ENCODE data around the gene ARHGEF7. TPM values are rescaled to one million over a fixed set of nuclear protein-coding genes. Genes with fewer than 3 reads are reported as not detected.
A peak's percentile ranks its signal among the peaks of the same experiment; 100 is the strongest.

ARHGEF7 gene
- total and polyA plus RNA-seq, 8 donors, result 11.6 to 126 (median 49.7) TPM

- intact Hi-C loops (cut with DNase I; ENCODE audit: low total_unique reads), result no loop called here
- Histone ChIP-seq H3K9me3 (peaks cover 0 to 15% (median 12%) of the 10 kb centered on the region in 4 donors), H3K27me3 (no peaks in the 10 kb centered on the region), H3K4me1 (no peaks in the 10 kb centered on the region), H3K27ac (no peak overlapping the region), H3K36me3 (peaks cover 0 to 41% (median 20%) of the 10 kb centered on the region in 4 donors), H3K4me3 (no peak overlapping the region)
- DNase-seq, result peak in 1 of 2 donors; percentile 17
- 77 to 92% (median 90%) methylated on average over 5 to 15 of the region's 15 CpGs for WGBS, 5 donors
- TF ChIP-seq, protein P1, sequence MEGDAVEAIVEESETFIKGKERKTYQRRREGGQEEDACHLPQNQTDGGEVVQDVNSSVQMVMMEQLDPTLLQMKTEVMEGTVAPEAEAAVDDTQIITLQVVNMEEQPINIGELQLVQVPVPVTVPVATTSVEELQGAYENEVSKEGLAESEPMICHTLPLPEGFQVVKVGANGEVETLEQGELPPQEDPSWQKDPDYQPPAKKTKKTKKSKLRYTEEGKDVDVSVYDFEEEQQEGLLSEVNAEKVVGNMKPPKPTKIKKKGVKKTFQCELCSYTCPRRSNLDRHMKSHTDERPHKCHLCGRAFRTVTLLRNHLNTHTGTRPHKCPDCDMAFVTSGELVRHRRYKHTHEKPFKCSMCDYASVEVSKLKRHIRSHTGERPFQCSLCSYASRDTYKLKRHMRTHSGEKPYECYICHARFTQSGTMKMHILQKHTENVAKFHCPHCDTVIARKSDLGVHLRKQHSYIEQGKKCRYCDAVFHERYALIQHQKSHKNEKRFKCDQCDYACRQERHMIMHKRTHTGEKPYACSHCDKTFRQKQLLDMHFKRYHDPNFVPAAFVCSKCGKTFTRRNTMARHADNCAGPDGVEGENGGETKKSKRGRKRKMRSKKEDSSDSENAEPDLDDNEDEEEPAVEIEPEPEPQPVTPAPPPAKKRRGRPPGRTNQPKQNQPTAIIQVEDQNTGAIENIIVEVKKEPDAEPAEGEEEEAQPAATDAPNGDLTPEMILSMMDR (IDR thresholded peaks at IDR 0.05), result no peak
- TF ChIP-seq POLR2A (IDR thresholded peaks at IDR 0.05) (no peak), EP300 (IDR thresholded peaks at IDR 0.05) (no peak), POLR2AphosphoS5 (IDR thresholded peaks at IDR 0.05) (no peak)
These were observed 200.4 kb downstream of the ARHGEF7 start for GRCh38 chr13:111315347-111315995.

- Histone ChIP-seq H3K36me3 (peaks cover 0 to 41% (median 20%) of the 10 kb centered on the region in 4 donors), H3K4me3 (no peak overlapping the region), H3K4me1 (no peaks in the 10 kb centered on the region), H3K27ac (no peak overlapping the region), H3K27me3 (no peaks in the 10 kb centered on the region), H3K9me3 (peaks cover 0 to 15% (median 12%) of the 10 kb centered on the region in 4 donors)
- TF ChIP-seq POLR2AphosphoS5 (IDR thresholded peaks at IDR 0.05) (no peak), POLR2A (IDR thresholded peaks at IDR 0.05) (no peak), EP300 (IDR thresholded peaks at IDR 0.05) (no peak)
- TF ChIP-seq, protein P1 (IDR thresholded peaks at IDR 0.05), result no peak
- no peak for DNase-seq
- 76 to 86% (median 81%) methylated on average over 12 of the region's 12 CpGs for WGBS, 5 donors
- intact Hi-C loops (cut with DNase I; ENCODE audit: low total_unique reads), result no loop called here
These were observed 201.1 kb downstream of the ARHGEF7 start for GRCh38 chr13:111316161-111316730.

GRCh38 chr13:111317042-111317550, 202.0 kb downstream of the ARHGEF7 start:
- no peaks in the 10 kb centered on the region for H3K27me3 ChIP-seq
- DNase-seq, result no peak
- no peak overlapping the region for H3K27ac ChIP-seq
- peaks cover 0 to 33% (median 18%) of the 10 kb centered on the region in 4 donors for H3K36me3 ChIP-seq
- peaks cover 0 to 13% (median 9%) of the 10 kb centered on the region in 4 donors for H3K9me3 ChIP-seq
- intact Hi-C loops (cut with DNase I; ENCODE audit: low total_unique reads), result no loop called here
- TF ChIP-seq, protein P1 (IDR thresholded peaks at IDR 0.05), result no peak
- no peak for TF ChIP-seq POLR2AphosphoS5 (IDR thresholded peaks at IDR 0.05)
- TF ChIP-seq POLR2A (IDR thresholded peaks at IDR 0.05), result no peak
- no peak for TF ChIP-seq EP300 (IDR thresholded peaks at IDR 0.05)
- H3K4me1 ChIP-seq, result no peaks in the 10 kb centered on the region
- no peak overlapping the region for H3K4me3 ChIP-seq
- 90 to 93% (median 92%) methylated on average over 14 of the region's 14 CpGs for WGBS, 5 donors

DNA sequence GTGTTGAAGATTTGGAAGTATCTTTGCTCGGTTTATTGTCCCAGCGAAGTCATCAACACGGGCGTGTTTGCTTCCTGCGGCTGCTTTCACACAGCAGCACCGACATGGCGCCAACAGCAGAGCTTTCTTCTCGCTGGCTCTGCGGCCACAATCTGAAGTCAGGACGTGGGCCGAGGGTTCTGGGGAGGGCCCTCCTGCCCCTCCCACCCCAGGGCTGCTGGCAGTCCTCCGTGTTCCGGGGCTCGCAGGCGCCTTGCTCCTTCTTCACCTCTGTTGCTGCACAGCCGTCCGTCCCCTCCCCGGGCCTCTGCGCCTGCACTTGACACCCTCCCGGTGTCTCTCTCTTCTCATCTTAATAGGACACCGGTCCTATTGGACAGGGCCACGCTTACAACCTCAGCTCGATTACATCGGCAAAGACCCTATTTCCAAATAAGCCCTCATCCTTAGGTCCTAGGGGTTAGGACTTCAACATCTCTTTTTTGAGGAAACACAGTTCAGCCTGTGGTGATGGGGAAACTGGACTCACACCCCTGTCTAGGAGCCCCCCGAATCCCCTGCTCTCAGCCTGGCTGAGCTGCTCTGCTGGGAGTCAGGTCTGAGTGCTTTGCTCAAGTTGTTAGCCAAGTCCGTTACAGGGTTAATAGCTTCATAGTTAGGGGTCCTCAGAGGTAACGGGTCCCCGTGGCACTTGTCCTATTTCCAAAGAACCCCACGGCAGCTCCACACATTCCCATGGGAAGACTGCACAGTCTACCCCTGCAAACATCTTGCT, 202.6 kb downstream of the ARHGEF7 start:
- DNase-seq, result no peak
- Histone ChIP-seq H3K9me3 (peaks cover 0 to 7% (median 5%) of the 10 kb centered on the region in 4 donors), H3K36me3 (peaks cover 0 to 27% (median 14%) of the 10 kb centered on the region in 4 donors), H3K4me1 (no peaks in the 10 kb centered on the region), H3K27me3 (no peaks in the 10 kb centered on the region), H3K4me3 (no peak overlapping the region), H3K27ac (no peak overlapping the region)
- TF ChIP-seq, protein P1 (IDR thresholded peaks at IDR 0.05), result no peak
- TF ChIP-seq EP300 (IDR thresholded peaks at IDR 0.05), result no peak
- TF ChIP-seq POLR2A (IDR thresholded peaks at IDR 0.05), result no peak
- no peak for TF ChIP-seq POLR2AphosphoS5 (IDR thresholded peaks at IDR 0.05)
- WGBS, 5 donors, result 80 to 92% (median 84%) methylated on average over 29 of the region's 29 CpGs
- intact Hi-C loops (cut with DNase I; ENCODE audit: low total_unique reads), result no loop called here

All from stomach (tissue), 9 donors.